ENCODE measurements around the gene RNF181.
"Not testable (repeated sequence)": the region's sequence is repeated elsewhere in the genome, so short reads cannot be mapped to it uniquely, and the experiment has no call there.

The RNF181 gene

DNA sequence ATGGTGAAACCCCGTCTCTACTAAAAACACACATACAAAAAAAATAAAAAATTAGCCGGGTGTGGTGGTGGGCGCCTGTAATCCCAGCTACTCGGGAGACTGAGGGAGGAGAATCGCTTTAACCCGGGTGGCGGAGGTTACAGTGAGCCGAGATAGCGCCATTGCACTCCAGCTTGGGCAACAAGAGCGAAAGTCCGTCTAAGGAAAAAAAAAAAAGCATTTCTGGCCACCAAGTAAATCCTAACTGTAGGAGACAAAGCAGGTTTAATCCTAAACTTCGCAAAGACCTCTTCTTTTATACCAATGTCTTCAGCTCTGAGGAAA lies 35.2 kb upstream of the RNF181 start:
- Mint-ChIP-seq H3K27ac (peak overlapping the region; percentile 94), H3K4me3 (peak overlapping the region; percentile 94), H3K36me3 (ENCODE audit: low read depth) (peaks cover 11% of the 10 kb centered on the region), H3K4me1 (peaks cover 45% of the 10 kb centered on the region)
- not testable (repeated sequence) for DNase-seq, H3K27me3 Mint-ChIP-seq, ATAC-seq, H3K9me3 Mint-ChIP-seq

GRCh38 chr2:85560812-85561279 lies 34.7 kb upstream of the RNF181 start:
- ATAC-seq = peak; percentile 7
- Mint-ChIP-seq H3K27ac (peak overlapping the region; percentile 94), H3K27me3 (no peaks in the 10 kb centered on the region), H3K36me3 (ENCODE audit: low read depth) (peaks cover 8% of the 10 kb centered on the region), H3K9me3 (no peaks in the 10 kb centered on the region), H3K4me3 (peak overlapping the region; percentile 94), H3K4me1 (peaks cover 44% of the 10 kb centered on the region)
- peak; percentile 42 for DNase-seq

DNA sequence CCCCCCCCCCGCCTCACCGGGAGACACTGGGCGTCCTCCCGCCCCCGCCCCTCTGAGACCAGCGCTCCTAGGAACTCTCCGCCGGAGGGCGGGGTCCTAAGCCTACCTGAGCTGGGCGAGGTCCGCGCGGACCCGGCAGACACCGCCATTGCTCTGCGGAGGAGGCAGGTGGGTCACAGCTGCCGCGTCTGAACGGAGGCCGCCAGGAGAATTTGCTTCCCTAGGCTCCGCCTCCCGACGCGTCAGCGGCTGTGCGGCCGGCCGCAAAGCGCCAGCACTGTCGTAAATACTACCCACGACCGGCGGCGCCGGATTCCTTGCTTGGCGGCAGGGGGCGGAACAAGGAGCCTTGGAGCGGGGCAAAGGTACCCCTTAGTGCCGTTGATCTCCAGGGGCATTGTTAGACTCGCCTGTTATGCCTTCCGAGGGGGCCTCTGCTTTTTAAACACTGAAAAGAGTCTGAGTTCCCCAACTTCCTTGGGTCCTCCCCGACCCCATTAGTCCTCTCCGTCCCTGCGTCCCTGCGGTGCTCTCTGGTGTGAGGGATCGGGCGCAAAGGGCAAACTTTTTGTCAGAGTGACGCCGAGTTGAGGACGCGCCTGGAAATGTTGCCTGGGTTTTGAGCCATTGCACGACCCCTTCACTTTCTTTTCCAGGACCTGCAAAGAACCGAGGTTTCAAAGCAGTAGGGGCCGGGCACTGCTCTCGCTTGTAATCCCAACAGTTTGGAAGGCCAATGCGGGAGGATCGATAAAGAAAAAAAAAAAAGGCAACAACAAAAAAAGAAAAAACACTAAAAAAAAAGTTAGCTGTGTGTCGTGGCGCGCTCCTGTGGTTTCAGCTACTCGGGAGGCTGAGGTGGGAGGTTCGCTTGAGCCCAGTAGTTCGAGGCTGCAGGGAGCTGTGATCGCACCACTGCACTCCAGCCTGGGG lies 34.0 kb upstream of the RNF181 start, which contains the start of gene GGCX:
TSS of gene GGCX (minus strand) at position 214 of the 933 bp plus-strand sequence. CDS start at position 149, 65 bp downstream.
- H3K27me3 Mint-ChIP-seq = no peaks in the 10 kb centered on the region
- peak within 1 kb of the TSS; percentile 94 for H3K27ac Mint-ChIP-seq
- no peaks in the 10 kb centered on the region for H3K9me3 Mint-ChIP-seq
- ATAC-seq (peak; percentile 96), DNase-seq (peak; percentile 97)
- H3K4me1 Mint-ChIP-seq = peaks cover 43% of the 10 kb centered on the region
- H3K36me3 Mint-ChIP-seq (ENCODE audit: low read depth) = peaks cover 7% of the 10 kb centered on the region
- H3K4me3 Mint-ChIP-seq = peak within 1 kb of the TSS; percentile 94

GRCh38 chr2:85564144-85564563 lies 31.4 kb upstream of the RNF181 start:
- ATAC-seq = no peak
- no peak overlapping the region for H3K4me3 Mint-ChIP-seq

GRCh38 chr2:85566265-85566664 lies 29.3 kb upstream of the RNF181 start:
- Mint-ChIP-seq H3K27ac (no peak overlapping the region), H3K4me1 (peaks cover 15% of the 10 kb centered on the region), H3K36me3 (ENCODE audit: low read depth) (no peaks in the 10 kb centered on the region), H3K4me3 (no peak overlapping the region), H3K27me3 (no peaks in the 10 kb centered on the region), H3K9me3 (no peaks in the 10 kb centered on the region)
- ATAC-seq (no peak), DNase-seq (no peak)

More at GRCh38 chr2:85564144-85564563, 31.4 kb upstream of the RNF181 start:
- Mint-ChIP-seq H3K27ac (no peak overlapping the region), H3K27me3 (no peaks in the 10 kb centered on the region), H3K4me1 (peaks cover 30% of the 10 kb centered on the region), H3K36me3 (ENCODE audit: low read depth) (no peaks in the 10 kb centered on the region), H3K9me3 (no peaks in the 10 kb centered on the region)
- no peak for DNase-seq

GRCh38 chr2:85575739-85576138 lies 19.8 kb upstream of the RNF181 start:
- H3K4me1 Mint-ChIP-seq = peaks cover 20% of the 10 kb centered on the region
- H3K36me3 Mint-ChIP-seq (ENCODE audit: low read depth) = peaks cover 2% of the 10 kb centered on the region
- H3K9me3 Mint-ChIP-seq = no peaks in the 10 kb centered on the region
- H3K4me3 Mint-ChIP-seq = no peak overlapping the region
- no peak for DNase-seq
- no peak overlapping the region for H3K27ac Mint-ChIP-seq
- ATAC-seq = no peak
- H3K27me3 Mint-ChIP-seq = no peaks in the 10 kb centered on the region

DNA sequence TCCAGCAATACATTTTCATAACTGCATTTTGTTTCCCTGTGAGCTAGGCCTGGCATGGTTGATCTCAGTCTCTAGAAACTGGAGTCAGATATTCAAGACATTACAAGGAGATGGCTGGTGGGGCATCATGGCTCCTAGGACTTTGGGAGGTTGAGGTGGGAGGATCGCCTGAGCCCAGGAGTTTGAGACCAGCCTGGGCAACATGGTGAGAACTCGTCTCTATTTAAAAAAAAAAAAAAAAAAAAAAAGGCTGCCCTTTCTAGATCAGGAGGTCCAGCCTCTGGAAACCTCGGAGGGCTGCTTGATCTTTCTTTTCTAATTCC lies 18.5 kb upstream of the RNF181 start:
- Mint-ChIP-seq H3K4me1 (peaks cover 20% of the 10 kb centered on the region), H3K9me3 (no peaks in the 10 kb centered on the region), H3K4me3 (peak overlapping the region; percentile 94), H3K36me3 (ENCODE audit: low read depth) (peaks cover 6% of the 10 kb centered on the region), H3K27me3 (no peaks in the 10 kb centered on the region), H3K27ac (peak overlapping the region; percentile 85)
- ATAC-seq (no peak), DNase-seq (no peak)

DNA sequence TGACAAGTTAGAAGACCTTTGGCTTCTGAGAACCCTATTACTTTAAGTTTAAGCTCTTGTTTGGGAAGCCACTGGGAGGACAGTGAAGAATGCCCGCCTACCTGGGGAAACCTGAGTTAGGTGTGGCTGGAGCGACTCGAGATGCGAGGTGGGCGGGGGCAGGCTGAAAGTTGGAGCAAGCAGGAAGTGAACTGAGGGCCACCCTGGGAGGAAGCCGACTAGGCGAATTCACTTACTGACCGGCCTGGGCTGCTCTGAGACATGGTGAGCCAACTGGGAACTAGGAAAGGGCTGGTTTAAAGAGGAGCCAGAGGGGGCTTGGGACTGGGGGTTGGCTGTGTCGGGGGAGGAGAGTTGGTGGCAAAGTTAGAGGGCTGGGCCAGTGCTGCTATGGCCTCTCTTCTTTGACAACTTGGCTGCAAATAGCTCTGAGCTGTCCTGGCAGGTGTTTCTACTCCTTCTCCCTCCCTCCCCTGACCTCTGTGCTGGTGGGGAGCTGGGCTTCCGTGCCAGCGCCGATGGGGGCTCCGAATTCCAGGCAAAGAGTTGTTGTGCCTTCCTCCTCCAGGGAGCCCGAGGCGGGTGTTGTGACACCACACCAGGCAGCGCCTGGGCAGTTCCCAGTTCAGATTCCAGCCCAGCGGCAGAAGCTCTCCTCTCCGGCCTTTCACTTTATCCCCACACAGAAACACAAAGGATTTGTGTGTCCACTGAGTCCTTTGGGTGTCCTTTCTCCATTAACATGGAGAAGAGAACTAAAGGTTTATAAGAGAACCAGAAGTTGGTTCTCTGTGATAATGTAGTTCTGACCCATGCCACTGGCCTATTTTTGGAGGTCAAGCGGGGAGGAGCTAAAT lies 17.9 kb upstream of the RNF181 start, which contains the start of gene VAMP8:
TSS of gene VAMP8 (plus strand) at position 201 of the 857 bp plus-strand sequence. CDS start at position 262, 61 bp downstream.
- peak within 1 kb of the TSS; percentile 85 for H3K27ac Mint-ChIP-seq
- peaks cover 22% of the 10 kb centered on the region for H3K4me1 Mint-ChIP-seq
- H3K4me3 Mint-ChIP-seq = peak within 1 kb of the TSS; percentile 94
- peak; percentile 73 for DNase-seq
- H3K9me3 Mint-ChIP-seq = no peaks in the 10 kb centered on the region
- no peaks in the 10 kb centered on the region for H3K27me3 Mint-ChIP-seq
- ATAC-seq = peak; percentile 81
- H3K36me3 Mint-ChIP-seq (ENCODE audit: low read depth) = peaks cover 6% of the 10 kb centered on the region

- peaks cover 30% of the 10 kb centered on the region for H3K4me1 Mint-ChIP-seq
- ATAC-seq = peak; percentile 42
- H3K27ac Mint-ChIP-seq = peak overlapping the region; percentile 85
- peaks cover 8% of the 10 kb centered on the region for H3K36me3 Mint-ChIP-seq (ENCODE audit: low read depth)
- peak; percentile 37 for DNase-seq
- H3K4me3 Mint-ChIP-seq = peak overlapping the region; percentile 94
- H3K27me3 Mint-ChIP-seq = no peaks in the 10 kb centered on the region
- no peaks in the 10 kb centered on the region for H3K9me3 Mint-ChIP-seq
Observed at GRCh38 chr2:85578243-85579180, 17.0 kb upstream of the RNF181 start.

DNA sequence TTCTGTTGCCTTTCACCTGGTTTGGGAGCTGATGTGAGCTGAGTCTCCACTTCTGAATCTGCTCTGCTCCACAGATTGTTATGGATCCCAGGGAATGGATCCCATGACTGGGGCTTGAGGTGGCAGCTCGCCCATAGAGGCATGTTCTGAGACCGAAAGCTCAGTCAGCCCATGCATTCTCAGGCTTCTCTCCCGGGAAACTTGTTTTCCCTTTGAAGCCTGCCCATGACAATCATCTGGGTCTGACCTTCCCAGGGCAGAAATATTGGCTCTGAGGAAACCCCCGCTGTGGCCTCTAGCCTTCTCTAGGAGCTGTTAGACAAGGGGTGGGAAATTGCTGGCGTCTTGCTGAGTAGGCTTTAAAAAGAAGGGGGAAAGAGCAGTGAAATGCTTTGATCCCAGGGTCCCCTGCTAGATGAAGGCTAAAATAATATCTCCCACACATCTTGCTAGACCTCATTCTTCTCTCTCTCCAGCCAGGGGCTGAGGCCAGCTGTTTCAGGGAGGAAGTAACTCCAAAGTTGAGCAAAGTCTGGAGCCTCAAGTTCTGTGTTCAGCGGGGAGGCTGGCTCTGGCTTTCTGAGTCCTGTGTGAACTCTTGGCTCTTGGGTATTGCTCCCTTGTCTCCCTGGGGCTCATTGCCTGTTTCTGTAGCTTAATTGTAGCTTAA lies 16.1 kb upstream of the RNF181 start:
- Mint-ChIP-seq H3K9me3 (no peaks in the 10 kb centered on the region), H3K36me3 (ENCODE audit: low read depth) (peaks cover 9% of the 10 kb centered on the region), H3K27ac (peak overlapping the region; percentile 85), H3K27me3 (no peaks in the 10 kb centered on the region), H3K4me1 (peaks cover 36% of the 10 kb centered on the region), H3K4me3 (peak overlapping the region; percentile 94)
- DNase-seq = no peak
- no peak for ATAC-seq

- Mint-ChIP-seq H3K27ac (no peak overlapping the region), H3K4me1 (peaks cover 41% of the 10 kb centered on the region), H3K4me3 (no peak overlapping the region), H3K27me3 (no peaks in the 10 kb centered on the region), H3K9me3 (no peaks in the 10 kb centered on the region), H3K36me3 (ENCODE audit: low read depth) (peaks cover 9% of the 10 kb centered on the region)
- DNase-seq = no peak
- ATAC-seq = no peak
Observed at GRCh38 chr2:85580206-85580605, 15.3 kb upstream of the RNF181 start.

- peaks cover 9% of the 10 kb centered on the region for H3K36me3 Mint-ChIP-seq (ENCODE audit: low read depth)
- DNase-seq = no peak
- H3K9me3 Mint-ChIP-seq = no peaks in the 10 kb centered on the region
- no peaks in the 10 kb centered on the region for H3K27me3 Mint-ChIP-seq
- no peak for ATAC-seq
- H3K27ac Mint-ChIP-seq = peak overlapping the region; percentile 29
- peaks cover 47% of the 10 kb centered on the region for H3K4me1 Mint-ChIP-seq
- H3K4me3 Mint-ChIP-seq = no peak overlapping the region
Observed at GRCh38 chr2:85582492-85582891, 13.1 kb upstream of the RNF181 start.

DNA sequence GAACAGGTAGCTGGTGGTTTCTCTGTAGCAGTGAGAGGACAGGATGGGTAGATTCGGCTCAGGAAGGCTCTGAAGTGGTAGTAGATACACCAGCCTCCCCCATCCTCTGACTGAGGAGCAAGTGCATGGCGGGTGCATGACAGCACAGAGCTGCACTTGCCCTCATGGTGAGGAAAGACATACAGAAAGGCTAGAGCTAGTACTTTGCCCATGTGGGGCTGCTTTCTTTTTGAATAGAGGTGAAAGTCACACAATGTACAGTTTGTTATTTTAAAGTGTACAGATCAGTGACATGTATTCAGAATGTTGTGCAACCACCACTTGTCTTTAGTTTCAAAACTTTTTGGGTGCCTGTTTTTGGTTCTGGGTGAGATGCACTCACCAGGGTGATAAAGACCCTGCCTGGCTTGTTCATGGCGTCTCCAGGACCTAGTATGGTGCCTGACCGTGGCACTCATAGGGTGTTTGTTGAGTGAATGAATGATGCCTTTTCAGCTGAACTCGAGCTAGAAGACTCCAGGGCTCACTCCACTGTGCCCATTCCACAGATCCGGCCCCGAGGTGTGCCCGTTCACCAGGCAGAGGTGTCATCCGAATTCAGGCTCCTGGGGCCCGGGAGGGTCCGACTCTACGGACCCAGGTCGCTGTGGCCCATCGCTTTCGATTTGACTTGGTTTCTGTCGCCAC lies 11.7 kb upstream of the RNF181 start:
- Mint-ChIP-seq H3K27ac (peak overlapping the region; percentile 87), H3K36me3 (ENCODE audit: low read depth) (peaks cover 9% of the 10 kb centered on the region), H3K9me3 (no peaks in the 10 kb centered on the region), H3K4me3 (peak overlapping the region; percentile 84), H3K27me3 (no peaks in the 10 kb centered on the region), H3K4me1 (peaks cover 50% of the 10 kb centered on the region)
- DNase-seq (no peak), ATAC-seq (peak; percentile 1)

Measured in activated naive CD8-positive, alpha-beta T cell treated with anti-CD3 and anti-CD28 coated beads, Interleukin-2, amount 50 U/mL, for 24 hours (primary cell).